Right lobe of liver (tissue), 4 donors: Measurements from ENCODE around the gene RPS6KA5.

Experiments used
- CTCF ChIP-seq, 4 donors: fragments of 200-600 bp in 3 of 4; fragments of 450-650 bp in 1 of 4; IDR thresholded peaks; one replicate each; pipeline versions ENCODE4 v1.5.1 to v1.8.0; 2016 to 2022; ENCODE audit warnings: antibody characterized with exemption in 4 of 4, mild to moderate bottlenecking in 2 of 4
- POLR2A ChIP-seq: fragments of 450-650 bp; IDR thresholded peaks from one replicate; pipeline ENCODE4 v1.6.1; 2017; ENCODE audit warnings: antibody characterized with exemption, mild to moderate bottlenecking
- donor health status: DM: no; HTN: no; CAD: no.
- donor health status: DM: no; HTN: no; CAD: no.
- donor health status: DM: no; HTN: yes; CAD: no.

- TF ChIP-seq POLR2A = no peak
- no peak for TF ChIP-seq CTCF (IDR thresholded peaks at IDR 0.05)
Measured at GRCh38 chr14:90981636-90982035, 78.8 kb downstream of the RPS6KA5 start.
